OCI-LY3 (cell line): ENCODE results near the gene SKIDA1.

Experiments
- CTCF ChIP-seq: fragments of 200-600, 300-600 bp; sonication (generic); IDR thresholded peaks from 2 replicates; pipeline ENCODE4 v1.5.1; 2014; ENCODE audit warnings: antibody characterized with exemption, low read length, low read depth
- EZH2phosphoT487 ChIP-seq: fragments of 200-600 bp; shearing (Covaris generic); IDR thresholded peaks from 2 replicates; pipeline ENCODE4 v1.6.1; 2018; ENCODE audit warnings: antibody characterized with exemption, mixed run types, low read depth

- TF ChIP-seq CTCF (no peak), EZH2phosphoT487 (no peak)
These were observed 4.7 kb upstream of the SKIDA1 start for GRCh38 chr10:21530168-21530567.
